Psoas muscle (tissue), 8 donors: Measurements from ENCODE around the gene MRPL23. TPM values are rescaled to one million over a fixed set of nuclear protein-coding genes. Genes with fewer than 3 reads are reported as not detected.

Source experiments
- ATAC-seq, 4 donors: fragments of 200-7000 bp; cut with Tn5 transposase; one replicate each; pipeline ENCODE4 v1.9.1; 2020; ENCODE audit warnings: moderate library complexity in 3 of 4, mild to moderate bottlenecking in 2 of 4
- DNase-seq, 2 donors: peaks; one replicate each; pipeline ENCODE4 v3.0.0-alpha.2; 2020
- H3K27ac ChIP-seq: fragments of 200-600 bp; one replicate; pipeline ENCODE4 v1.8.0; 2022
- H3K27me3 ChIP-seq, 3 donors: fragments of 200-600 bp in 1 of 3; one replicate each; pipeline versions ENCODE4 v1.6.1 to v1.8.0; 2013 to 2022; ENCODE audit warnings: low read length in 2 of 3, mild to moderate bottlenecking in 2 of 3, moderate library complexity in 1 of 3; ENCODE audit not compliant: insufficient read depth in 3 of 3
- H3K36me3 ChIP-seq, 2 donors: fragments of 200-600 bp in 1 of 2; one replicate each; pipeline versions ENCODE4 v1.6.1 to v1.8.0; 2013 to 2022; ENCODE audit warnings: low read depth in 1 of 2, mild to moderate bottlenecking in 1 of 2, moderate library complexity in 1 of 2; ENCODE audit not compliant: insufficient read depth in 1 of 2
- H3K4me1 ChIP-seq: fragments of 200-600 bp; one replicate; pipeline ENCODE4 v1.8.0; 2022
- H3K4me3 ChIP-seq: fragments of 200-600 bp; one replicate; pipeline ENCODE4 v1.8.0; 2022; ENCODE audit warnings: mild to moderate bottlenecking
- H3K9me3 ChIP-seq: fragments of 200-600 bp; one replicate; pipeline ENCODE4 v1.8.0; 2022
- CTCF ChIP-seq: fragments of 200-600 bp; IDR thresholded peaks from one replicate; pipeline ENCODE4 v1.8.0; 2022; ENCODE audit warnings: antibody characterized with exemption
- WGBS, 3 donors: extraction: QIAGEN DNeasy Blood & Tissue Kit; methylation state at CpG; one replicate each; pipeline versions ENCODE4 v1.1.6 to v1.1.7; 2013; 5-methylcytosine and 5-hydroxymethylcytosine counted together
- intact Hi-C, 2 donors: fragments of 100-400 bp; cut with DNase I; formaldehyde crosslinking; loops; one replicate each; pipeline versions ENCODE4 v1.11.0 to v1.14.2; 2022
- polyA plus RNA-seq, 3 donors: library from polyadenylated mRNA; stranded (reverse); fragments of 200-250 nt; gene quantifications; one replicate each; pipeline ENCODE4 v1.2.3, GENCODE V29; 2013
- total RNA-seq, 4 donors: library from RNA; stranded (reverse); fragmentation: NEBNext Ultra II Directional in 2 of 4; extraction: Animal tissue kit (Norgen Biotek cat#: 25700) in 2 of 4; gene quantifications; one replicate each; pipeline versions ENCODE4 v1.2.1 to v1.2.4, GENCODE V29; 2021 to 2023
- donor health status: healthy with polysubstance abuse.
- donor health status: DM: no; HTN: no; CAD: no; lungs with moderate emphysema.
- donor health status: Bipolar disorder and iron deficiency.
- donor health status: healthy.
- donor health status: DM: yes; HTN: yes; CAD: no.
- donor health status: DM: no; HTN: no; CAD: no.
- donor health status: DM: no; HTN: no; CAD: no.
- donor health status: DM: yes; HTN: yes; CAD: no.

Gene MRPL23
- total and polyA plus RNA-seq, 7 donors: 46.3 to 163 (median 84.0) TPM

GRCh38 chr11:1917523-1918435 lies 29.4 kb upstream of the MRPL23 start:
- ATAC-seq (peak; percentile 41 to 51 (median 46)), DNase-seq (peak; percentile 59 to 86)
- peak; percentile 79 for TF ChIP-seq CTCF
- peak overlapping the region; percentile 53 for H3K4me3 ChIP-seq
- intact Hi-C loops: loop anchor here (1.0 to 10.0 kb wide), 3 partner anchors 35 to 79 kb away; partner anchors contain the start of gene TNNI2 (in 1 of the 2)
- 37 to 56% (median 38%) methylated on average over 32 to 34 of the region's 34 CpGs for WGBS, 3 donors
- H3K36me3 ChIP-seq: peaks cover 0 to 4% of the 10 kb centered on the region in 2 donors
- peaks cover 62% of the 10 kb centered on the region for H3K4me1 ChIP-seq
- peak overlapping the region; percentile 94 for H3K27ac ChIP-seq
- H3K27me3 ChIP-seq: no peaks in the 10 kb centered on the region
- H3K9me3 ChIP-seq: no peaks in the 10 kb centered on the region

GRCh38 chr11:1918436-1919315 lies 28.5 kb upstream of the MRPL23 start:
- Histone ChIP-seq H3K27ac (peak overlapping the region; percentile 94), H3K27me3 (no peaks in the 10 kb centered on the region), H3K36me3 (peaks cover 0 to 13% of the 10 kb centered on the region in 2 donors), H3K4me1 (peaks cover 70% of the 10 kb centered on the region), H3K9me3 (no peaks in the 10 kb centered on the region), H3K4me3 (peak overlapping the region; percentile 75)
- ATAC-seq (peak in 2 of 4 donors; percentile 4 to 11), DNase-seq (peak in 1 of 2 donors; percentile 68)
- WGBS, 3 donors: 50 to 73% (median 56%) methylated on average over 29 of the region's 29 CpGs
- intact Hi-C loops: loop anchor here (1.0 to 10.0 kb wide), 3 partner anchors 36 to 80 kb away; partner anchors contain the start of gene TNNI2 (in 1 of the 2)
- TF ChIP-seq CTCF: peak; percentile 17

- DNase-seq (peak; percentile 63 to 91), ATAC-seq (peak; percentile 53 to 67 (median 59))
- Histone ChIP-seq H3K27ac (peak within 1 kb of the TSS; percentile 94), H3K36me3 (peaks cover 0 to 22% of the 10 kb centered on the region in 2 donors), H3K4me3 (peak within 1 kb of the TSS; percentile 75), H3K9me3 (no peaks in the 10 kb centered on the region), H3K4me1 (peaks cover 77% of the 10 kb centered on the region), H3K27me3 (no peaks in the 10 kb centered on the region)
- WGBS, 3 donors: 37 to 59% (median 44%) methylated on average over 30 to 31 of the region's 31 CpGs
- intact Hi-C loops: loop anchor here (5.0 to 10.0 kb wide), 2 partner anchors 37 to 75 kb away; no protein-coding TSS in a partner anchor
- no peak for TF ChIP-seq CTCF
Observed at GRCh38 chr11:1919391-1920127, 27.6 kb upstream of the MRPL23 start, which contains the start of gene TNNT3. Gene TNNT3, plus strand, starts transcription at chr11:1919703. Its CDS starts 3,172 bp downstream, at chr11:1922875.
